H1 (cell line): ENCODE results near the gene CST5. TPM values are rescaled to one million over a fixed set of nuclear protein-coding genes. Genes with fewer than 3 reads are reported as not detected.

ENCODE experiments used
- CTCF ChIA-PET: fragments of 300-600 bp; sonication (Branson Sonifier 250); formaldehyde crosslinking; loops from one replicate; lab custom pipeline; 2021; ENCODE audit not compliant: partially characterized antibody; lab: Charles Lee
- POLR2A ChIA-PET: fragments of 300-600 bp; sonication (Branson Sonifier 250); formaldehyde crosslinking; loops from one replicate; lab custom pipeline; 2021; ENCODE audit warnings: inconsistent platforms; ENCODE audit not compliant: partially characterized antibody; lab: Charles Lee
- DNase-seq, 2 experiments: peaks; one replicate each; pipeline versions ENCODE4 v3.0.0 to v3.0.0-alpha.2; 2010 to 2022; ENCODE audit warnings: low spot score in 2 of 2, low read depth in 1 of 2, mixed read lengths in 1 of 2
- FAIRE-seq: peaks from 2 replicates; lab custom pipeline; 2011; peaks lifted over from hg19 to GRCh38; lab: Jason Lieb, UNC
- H2AFZ ChIP-seq: 2 replicates; pipeline ENCODE4 v1.8.1; 2012; ENCODE audit warnings: low read length, inconsistent platforms
- H2AK5ac ChIP-seq: 2 replicates; pipeline ENCODE4 v1.6.1; 2013; ENCODE audit warnings: low read depth, low read length
- H2BK120ac ChIP-seq: replicated peaks from 2 replicates; pipeline ENCODE3; 2013; ENCODE audit warnings: low read depth, low read length, inconsistent platforms
- H2BK12ac ChIP-seq: 2 replicates; pipeline ENCODE4 v1.6.1; 2013; ENCODE audit warnings: low read depth, low read length
- H2BK15ac ChIP-seq: 2 replicates; pipeline ENCODE4 v1.6.1; 2013; ENCODE audit warnings: low read length
- H2BK20ac ChIP-seq: 2 replicates; pipeline ENCODE4 v1.6.1; 2013; ENCODE audit warnings: low read length
- H2BK5ac ChIP-seq: 2 replicates; pipeline ENCODE4 v1.6.1; 2013; ENCODE audit warnings: low read depth, low read length
- H3K14ac ChIP-seq: 2 replicates; pipeline ENCODE4 v1.6.1; 2013; ENCODE audit warnings: inconsistent platforms; ENCODE audit not compliant: insufficient read length
- H3K18ac ChIP-seq: 2 replicates; pipeline ENCODE4 v1.6.1; 2013; ENCODE audit warnings: low read length; ENCODE audit errors: extremely low read depth
- H3K23ac ChIP-seq: 2 replicates; pipeline ENCODE4 v1.6.1; 2013; ENCODE audit warnings: inconsistent platforms; ENCODE audit not compliant: insufficient read length
- H3K23me2 ChIP-seq: 2 replicates; pipeline ENCODE4 v1.6.1; 2013; ENCODE audit warnings: low read depth, low read length
- H3K27ac ChIP-seq: 2 replicates; pipeline ENCODE4 v1.6.1; 2011; ENCODE audit warnings: low read depth, low read length, inconsistent platforms
- H3K27me3 ChIP-seq, 4 experiments: replicated peaks in 1 of 4; 1 replicate in 1 of 4; 2 replicates in 3 of 4; pipeline versions ENCODE4 v1.6.1 to v1.8.1; 2011 to 2013; ENCODE audit warnings: low read length in 3 of 4, mild to moderate bottlenecking in 3 of 4, inconsistent platforms in 2 of 4, mixed read lengths in 2 of 4, moderate library complexity in 1 of 4; ENCODE audit not compliant: control insufficient read depth in 3 of 4, insufficient read depth in 3 of 4; ENCODE audit errors: extremely low read depth in 1 of 4
- H3K36me3 ChIP-seq, 4 experiments: 2 replicates each; pipeline versions ENCODE4 v1.6.1 to v1.8.1; 2011 to 2013; ENCODE audit warnings: mild to moderate bottlenecking in 4 of 4, low read length in 3 of 4, moderate library complexity in 2 of 4, control low read depth in 1 of 4, inconsistent platforms in 1 of 4; ENCODE audit not compliant: insufficient read depth in 4 of 4, control insufficient read depth in 2 of 4
- H3K4ac ChIP-seq: replicated peaks from 2 replicates; pipeline ENCODE3; 2013; ENCODE audit warnings: low read length, low read depth, mixed read lengths, inconsistent platforms; ENCODE audit not compliant: insufficient read length
- H3K4me1 ChIP-seq, 4 experiments: replicated peaks in 1 of 4; 1 replicate in 1 of 4; 2 replicates in 3 of 4; pipeline versions ENCODE4 v1.6.1 to v1.8.1; 2011 to 2013; ENCODE audit warnings: low read length in 3 of 4, inconsistent platforms in 2 of 4, mixed read lengths in 1 of 4; ENCODE audit not compliant: insufficient read depth in 4 of 4, control insufficient read depth in 3 of 4
- H3K4me2 ChIP-seq, 2 experiments: 2 replicates each; pipeline versions ENCODE4 v1.6.1 to v1.8.1; 2011 to 2013; ENCODE audit warnings: low read depth in 2 of 2, low read length in 2 of 2, control low read depth in 1 of 2, inconsistent platforms in 1 of 2, mild to moderate bottlenecking in 1 of 2; ENCODE audit not compliant: insufficient read depth in 1 of 2
- H3K4me3 ChIP-seq, 4 experiments: fragments of 200-600, 300-600 bp in 1 of 4; sonication (generic), shearing (Covaris generic), sonication (Bioruptor Twin) in 1 of 4; 2 replicates each; pipeline versions ENCODE4 v1.5.1 to v1.8.1; 2011 to 2016; ENCODE audit warnings: low read length in 4 of 4, low read depth in 3 of 4, control low read depth in 2 of 4, inconsistent platforms in 2 of 4, mild to moderate bottlenecking in 2 of 4, mixed read lengths in 1 of 4, moderate library complexity in 1 of 4; ENCODE audit not compliant: insufficient read depth in 2 of 4; ENCODE audit errors: extremely low read depth in 1 of 4
- H3K56ac ChIP-seq: replicated peaks from 2 replicates; pipeline ENCODE3; 2013; ENCODE audit warnings: low read depth, mild to moderate bottlenecking, mixed read lengths, low read length, inconsistent platforms; ENCODE audit not compliant: insufficient read length
- H3K79me1 ChIP-seq: 2 replicates; pipeline ENCODE4 v1.6.1; 2013; ENCODE audit warnings: low read depth, low read length, control low read depth
- H3K79me2 ChIP-seq, 2 experiments: 2 replicates each; pipeline versions ENCODE4 v1.6.1 to v1.8.1; 2012 to 2013; ENCODE audit warnings: low read length in 2 of 2, mild to moderate bottlenecking in 2 of 2, inconsistent platforms in 1 of 2; ENCODE audit not compliant: insufficient read depth in 2 of 2, control insufficient read depth in 1 of 2
- H3K9ac ChIP-seq, 4 experiments: replicated peaks in 1 of 4; 1 replicate in 1 of 4; 2 replicates in 3 of 4; pipeline versions ENCODE4 v1.6.1 to v1.8.1; 2011 to 2013; ENCODE audit warnings: low read depth in 3 of 4, low read length in 3 of 4, control low read depth in 2 of 4, mild to moderate bottlenecking in 2 of 4, moderate library complexity in 2 of 4, inconsistent platforms in 1 of 4; ENCODE audit errors: extremely low read depth in 1 of 4
- H3K9me3 ChIP-seq, 2 experiments: 2 replicates each; pipeline versions ENCODE4 v1.6.1 to v1.8.1; 2012 to 2013; ENCODE audit warnings: mild to moderate bottlenecking in 2 of 2, moderate library complexity in 2 of 2, control low read depth in 1 of 2, inconsistent platforms in 1 of 2, low read depth in 1 of 2, low read length in 1 of 2, mixed read lengths in 1 of 2; ENCODE audit not compliant: insufficient read depth in 2 of 2
- H4K20me1 ChIP-seq, 2 experiments: replicated peaks in 1 of 2; 2 replicates each; pipeline versions ENCODE3 to v1.8.1; 2011 to 2013; ENCODE audit warnings: inconsistent platforms in 2 of 2, low read length in 2 of 2, mild to moderate bottlenecking in 1 of 2; ENCODE audit not compliant: insufficient read depth in 2 of 2, control insufficient read depth in 1 of 2
- H4K5ac ChIP-seq: 2 replicates; pipeline ENCODE4 v1.6.1; 2013; ENCODE audit warnings: low read length, low read depth, mixed read lengths, inconsistent platforms; ENCODE audit not compliant: insufficient read length
- H4K8ac ChIP-seq: 2 replicates; pipeline ENCODE4 v1.8.0; 2013; ENCODE audit warnings: mild to moderate bottlenecking, moderate library complexity, low read length, inconsistent platforms; ENCODE audit not compliant: insufficient read depth; ENCODE audit errors: extremely low read depth
- H4K91ac ChIP-seq: replicated peaks from 2 replicates; pipeline ENCODE3; 2013; ENCODE audit warnings: low read length, mixed read lengths, inconsistent platforms; ENCODE audit not compliant: insufficient read length
- CHD1 ChIP-seq: IDR thresholded peaks from 2 replicates; pipeline ENCODE4 v1.6.1; 2012; ENCODE audit warnings: low read depth, low read length, improper control_type of control experiment
- FOSL1 ChIP-seq: IDR thresholded peaks from 2 replicates; pipeline ENCODE4 v1.6.1; 2011; ENCODE audit warnings: mild to moderate bottlenecking, low read depth, low read length, moderate library complexity; ENCODE audit not compliant: insufficient read depth
- RFX5 ChIP-seq: IDR thresholded peaks from 2 replicates; pipeline ENCODE4 v1.6.1; 2011; ENCODE audit warnings: low read depth, low read length, improper control_type of control experiment, borderline replicate concordance
- SIN3A ChIP-seq, 2 experiments: IDR thresholded peaks in 1 of 2; conservative IDR thresholded peaks in 1 of 2; 2 replicates each; pipeline ENCODE4 v1.6.1; 2011 to 2012; ENCODE audit warnings: low read length in 2 of 2, improper control_type of control experiment in 1 of 2, low read depth in 1 of 2, mild to moderate bottlenecking in 1 of 2
- YY1 ChIP-seq: IDR thresholded peaks from 2 replicates; pipeline ENCODE4 v1.6.1; 2011; ENCODE audit warnings: low read depth, mild to moderate bottlenecking, low read length
- WGBS, 2 experiments: shearing (Covaris generic) in 1 of 2; methylation state at CpG; one replicate each; pipeline versions ENCODE4 v1.1.6 to v1.1.7; 2013 to 2015; ENCODE audit warnings: low lambda C conversion rate in 2 of 2, mixed read lengths in 2 of 2, inconsistent platforms in 1 of 2, low coverage in 1 of 2, missing lambda C conversion rate in 1 of 2; ENCODE audit not compliant: insufficient replicate concordance in 2 of 2, insufficient coverage in 1 of 2, insufficient read length in 1 of 2; ENCODE audit errors: extremely low coverage in 1 of 2, missing lambda C conversion rate in 1 of 2; 5-methylcytosine and 5-hydroxymethylcytosine counted together
- polyA plus RNA-seq, 7 experiments: library from polyadenylated mRNA; depleted of rRNA in 3 of 7; stranded (reverse) in 5 of 7; unstranded in 2 of 7; fragments of >200 nt in 5 of 7; fragments of 200-250 nt in 2 of 7; gene quantifications; 1 replicate in 5 of 7; 2 replicates in 1 of 7; 4 replicates in 1 of 7; pipeline versions ENCODE4 v1.2.1 to v1.2.3, GENCODE V29; 2011 to 2013; ENCODE audit warnings: missing spikeins in 2 of 7, mixed read lengths in 2 of 7
- total RNA-seq: library from RNA; stranded (reverse); fragmentation: NEBNext Ultra II Directional; extraction: Animal tissue kit (Norgen Biotek cat#: 25700); gene quantifications from 2 replicates; pipeline ENCODE4 v1.2.1, GENCODE V29; 2021
- TF ChIP-seq, protein P1 (sequence below): IDR thresholded peaks from 2 replicates; pipeline ENCODE4 v1.6.1; 2011; ENCODE audit warnings: low read depth, mild to moderate bottlenecking, low read length; ENCODE audit not compliant: insufficient read depth
- TF ChIP-seq, protein P2 (sequence below), 3 experiments: IDR thresholded peaks; 1 replicate in 2 of 3; 2 replicates in 1 of 3; pipeline versions ENCODE4 v1.5.1 to v1.6.1; 2011; ENCODE audit warnings: low read length in 3 of 3, mild to moderate bottlenecking in 3 of 3, inconsistent platforms in 2 of 3, low read depth in 1 of 3, moderate library complexity in 1 of 3; ENCODE audit not compliant: insufficient read depth in 1 of 3; ENCODE audit errors: control extremely low read depth in 1 of 3
- TF ChIP-seq, protein P3 (sequence below): IDR thresholded peaks from 2 replicates; pipeline ENCODE4 v1.6.1; 2012; ENCODE audit warnings: inconsistent platforms

Gene CST5
- total and polyA plus RNA-seq, 2 of the 8 experiments (the other 6 are each of a cell fraction or from before 2014, with no cell fraction given), result not detected

DNA sequence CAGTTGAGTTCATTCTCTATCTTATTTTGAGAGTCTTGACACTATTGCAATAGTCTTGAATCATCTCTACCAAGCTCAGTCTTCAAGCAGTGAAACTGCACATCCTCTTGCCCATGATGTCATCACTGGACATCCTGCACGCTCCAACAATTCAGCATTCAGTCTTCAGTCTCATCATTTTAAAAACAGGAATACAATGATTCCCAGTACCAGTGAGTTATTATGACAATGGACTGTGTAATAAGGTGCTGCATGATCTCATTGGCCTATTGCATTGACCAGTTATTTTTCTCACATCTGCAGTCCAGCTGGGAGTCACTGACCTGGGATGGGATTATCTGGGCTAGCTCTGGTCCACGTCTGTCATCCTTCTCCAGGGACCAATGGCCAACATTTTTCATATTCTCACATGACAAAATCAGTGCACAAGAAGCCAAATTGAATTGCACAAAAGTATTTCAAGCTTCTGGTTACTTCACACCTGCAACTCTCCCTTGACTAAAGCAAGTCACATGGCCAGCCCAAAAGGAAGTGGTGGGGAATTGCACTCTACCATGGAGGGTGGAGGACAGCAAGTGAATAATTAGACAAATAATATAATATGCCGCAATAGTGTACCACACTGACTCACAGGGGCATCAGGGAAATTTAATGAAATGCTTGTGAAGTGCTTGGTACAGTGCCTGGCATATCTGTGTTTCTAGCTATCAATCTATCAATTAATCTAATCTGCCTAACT is 46.6 kb downstream of the CST5 start:
- Histone ChIP-seq H2BK12ac (no peak overlapping the region), H2BK15ac (no peak overlapping the region), H3K4ac (no peak overlapping the region), H3K27ac (no peak overlapping the region), H4K91ac (no peak overlapping the region), H2BK120ac (no peak overlapping the region), H3K18ac (no peak overlapping the region), H3K14ac (no peak overlapping the region), H2AFZ (no peak overlapping the region), H3K79me2 (no peaks in the 10 kb centered on the region), H3K79me1 (no peaks in the 10 kb centered on the region), H4K8ac (no peak overlapping the region), H3K9me3 (peaks cover 6 to 7% of the 10 kb centered on the region in 2 experiments; a peak in 1 of 4 replicates), H4K20me1 (no peaks in the 10 kb centered on the region), H2AK5ac (no peak overlapping the region), H4K5ac (no peak overlapping the region), H3K4me3 (no peak overlapping the region), H3K4me2 (no peak overlapping the region), H3K23me2 (no peaks in the 10 kb centered on the region), H2BK5ac (no peak overlapping the region), H3K23ac (no peak overlapping the region), H3K36me3 (no peaks in the 10 kb centered on the region), H3K4me1 (no peaks in the 10 kb centered on the region), H3K56ac (no peak overlapping the region), H3K27me3 (no peaks in the 10 kb centered on the region), H3K9ac (no peak overlapping the region), H2BK20ac (no peak overlapping the region)
- DNase-seq, result no peak
- WGBS, 2 experiments, result 59% methylated on average over 3 of the region's 3 CpGs; no CpG with 5 or more reads in 1 of the 2 experiments
- no peak for FAIRE-seq
- CTCF ChIA-PET, result interaction anchor here (0.7 to 1.4 kb wide), 2 partner anchors 9 to 111 kb away, joined by 3 read pairs; no protein-coding TSS in a partner anchor
- POLR2A ChIA-PET, result no interaction called here
- TF ChIP-seq, protein P1, sequence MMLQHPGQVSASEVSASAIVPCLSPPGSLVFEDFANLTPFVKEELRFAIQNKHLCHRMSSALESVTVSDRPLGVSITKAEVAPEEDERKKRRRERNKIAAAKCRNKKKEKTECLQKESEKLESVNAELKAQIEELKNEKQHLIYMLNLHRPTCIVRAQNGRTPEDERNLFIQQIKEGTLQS, result no peak
- TF ChIP-seq FOSL1, result no peak
- no peak for TF ChIP-seq CHD1
- TF ChIP-seq SIN3A (conservative IDR thresholded peaks at IDR 0.05 in 1 of 2, IDR thresholded peaks at IDR 0.05 in 1 of 2; ENCODE audit: low read depth in 1 of 2, low read length in 2 of 2), result no peak
- TF ChIP-seq, protein P2, sequence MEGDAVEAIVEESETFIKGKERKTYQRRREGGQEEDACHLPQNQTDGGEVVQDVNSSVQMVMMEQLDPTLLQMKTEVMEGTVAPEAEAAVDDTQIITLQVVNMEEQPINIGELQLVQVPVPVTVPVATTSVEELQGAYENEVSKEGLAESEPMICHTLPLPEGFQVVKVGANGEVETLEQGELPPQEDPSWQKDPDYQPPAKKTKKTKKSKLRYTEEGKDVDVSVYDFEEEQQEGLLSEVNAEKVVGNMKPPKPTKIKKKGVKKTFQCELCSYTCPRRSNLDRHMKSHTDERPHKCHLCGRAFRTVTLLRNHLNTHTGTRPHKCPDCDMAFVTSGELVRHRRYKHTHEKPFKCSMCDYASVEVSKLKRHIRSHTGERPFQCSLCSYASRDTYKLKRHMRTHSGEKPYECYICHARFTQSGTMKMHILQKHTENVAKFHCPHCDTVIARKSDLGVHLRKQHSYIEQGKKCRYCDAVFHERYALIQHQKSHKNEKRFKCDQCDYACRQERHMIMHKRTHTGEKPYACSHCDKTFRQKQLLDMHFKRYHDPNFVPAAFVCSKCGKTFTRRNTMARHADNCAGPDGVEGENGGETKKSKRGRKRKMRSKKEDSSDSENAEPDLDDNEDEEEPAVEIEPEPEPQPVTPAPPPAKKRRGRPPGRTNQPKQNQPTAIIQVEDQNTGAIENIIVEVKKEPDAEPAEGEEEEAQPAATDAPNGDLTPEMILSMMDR (IDR thresholded peaks at IDR 0.05; ENCODE audit: control extremely low read depth in 1 of 3, insufficient read depth in 1 of 3, low read depth in 1 of 3, low read length in 3 of 3), result no peak
- no peak for TF ChIP-seq YY1
- TF ChIP-seq, protein P3, sequence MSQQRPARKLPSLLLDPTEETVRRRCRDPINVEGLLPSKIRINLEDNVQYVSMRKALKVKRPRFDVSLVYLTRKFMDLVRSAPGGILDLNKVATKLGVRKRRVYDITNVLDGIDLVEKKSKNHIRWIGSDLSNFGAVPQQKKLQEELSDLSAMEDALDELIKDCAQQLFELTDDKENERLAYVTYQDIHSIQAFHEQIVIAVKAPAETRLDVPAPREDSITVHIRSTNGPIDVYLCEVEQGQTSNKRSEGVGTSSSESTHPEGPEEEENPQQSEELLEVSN, result no peak
- TF ChIP-seq RFX5, result no peak
